NCI-H748 treated with DMSO at 0.1 percent for 48 hours (cell line): ENCODE data around the gene S100A6.
A peak's percentile ranks its signal among the peaks of the same experiment; 100 is the strongest.

Experiments
- DNase-seq: peaks from one replicate; lab custom pipeline; 2025; lab: John Stamatoyannopoulos, UW

The S100A6 gene

DNA sequence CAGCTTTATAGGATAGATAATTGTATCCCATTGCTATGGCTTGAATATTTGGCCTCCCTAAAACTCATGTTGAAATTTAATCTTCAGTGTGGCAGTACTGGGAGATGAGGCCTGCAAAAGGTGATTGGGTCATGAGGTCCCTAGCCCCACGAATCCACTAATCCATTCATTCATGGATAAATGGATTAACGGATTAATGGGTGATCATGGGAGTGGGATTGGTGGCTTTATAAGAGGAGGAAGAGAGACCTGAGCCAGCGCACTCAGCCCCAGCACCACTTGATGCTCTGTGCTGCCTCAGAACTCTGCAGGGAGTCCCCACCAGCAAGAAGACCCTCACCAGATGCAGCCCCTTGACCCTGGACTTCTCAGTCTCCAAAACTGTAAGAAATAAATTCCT lies 32.0 kb downstream of the S100A6 start:
- no peak for DNase-seq

DNA sequence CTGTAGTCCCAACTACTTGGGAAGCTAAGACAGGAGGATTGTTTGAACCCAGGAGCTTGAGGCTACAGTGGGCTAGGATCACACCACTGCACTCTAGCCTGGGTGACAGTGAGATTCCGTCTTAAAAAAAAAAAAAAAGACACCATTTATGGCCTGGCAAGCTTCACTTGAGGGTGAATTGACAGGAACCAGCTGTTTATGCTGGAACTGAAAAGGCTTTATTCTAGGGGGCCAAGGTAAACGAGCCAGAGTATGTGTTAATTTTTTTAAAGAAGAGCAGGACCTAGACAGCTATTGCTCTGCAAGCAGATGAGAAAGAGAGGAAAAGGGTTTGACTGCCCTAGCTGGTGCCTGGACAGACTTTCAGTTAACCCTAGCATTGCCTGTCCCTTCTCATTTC lies 37.0 kb downstream of the S100A6 start:
- no peak for DNase-seq

DNA sequence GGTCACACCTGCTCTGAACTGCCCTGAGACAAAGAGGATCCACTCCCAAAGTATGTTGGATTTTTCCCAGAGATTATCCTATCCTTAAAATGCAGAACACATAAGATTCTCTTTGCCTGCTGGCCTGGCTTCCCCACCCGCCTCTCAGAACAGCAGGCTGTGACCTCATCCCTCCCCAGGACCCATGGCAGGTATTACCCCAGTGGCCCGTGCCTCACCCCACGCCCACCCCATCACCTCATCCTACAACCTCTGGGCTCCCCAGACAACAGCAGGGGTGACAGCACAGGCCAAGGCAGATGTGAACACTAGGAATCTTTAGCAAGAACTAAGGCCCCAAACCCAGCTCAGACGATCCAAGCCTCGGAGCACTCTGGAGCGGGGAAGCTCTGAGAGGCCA lies 40.3 kb downstream of the S100A6 start:
- DNase-seq, result no peak

DNA sequence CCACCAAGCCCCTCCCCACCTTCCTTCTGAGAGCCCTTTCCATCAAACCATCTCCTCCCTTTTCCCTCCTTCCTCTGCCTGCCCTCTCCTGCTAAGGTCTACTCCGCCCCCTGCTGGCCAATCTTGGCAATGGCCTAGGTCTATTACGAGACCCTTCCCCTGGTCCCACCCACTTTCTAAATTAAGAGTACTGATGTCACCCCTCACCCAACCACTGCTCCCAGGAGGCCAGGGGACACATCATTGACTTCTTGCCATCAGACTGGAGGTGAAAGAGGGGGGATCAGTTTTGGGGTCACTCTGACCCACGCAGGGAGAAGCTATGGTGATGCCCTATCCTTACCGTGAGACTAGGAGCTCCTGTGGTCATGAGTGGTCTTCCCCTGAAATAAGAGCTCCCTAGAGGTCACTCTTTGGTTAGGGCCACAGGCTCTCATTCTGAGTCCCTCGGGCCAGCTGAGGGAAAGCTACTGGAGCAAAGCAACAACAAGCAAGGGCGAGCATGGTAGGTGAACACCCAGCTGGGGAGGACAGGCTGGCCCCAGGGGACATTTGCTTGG lies 40.7 kb downstream of the S100A6 start:
- peak; percentile 81 for DNase-seq

DNA sequence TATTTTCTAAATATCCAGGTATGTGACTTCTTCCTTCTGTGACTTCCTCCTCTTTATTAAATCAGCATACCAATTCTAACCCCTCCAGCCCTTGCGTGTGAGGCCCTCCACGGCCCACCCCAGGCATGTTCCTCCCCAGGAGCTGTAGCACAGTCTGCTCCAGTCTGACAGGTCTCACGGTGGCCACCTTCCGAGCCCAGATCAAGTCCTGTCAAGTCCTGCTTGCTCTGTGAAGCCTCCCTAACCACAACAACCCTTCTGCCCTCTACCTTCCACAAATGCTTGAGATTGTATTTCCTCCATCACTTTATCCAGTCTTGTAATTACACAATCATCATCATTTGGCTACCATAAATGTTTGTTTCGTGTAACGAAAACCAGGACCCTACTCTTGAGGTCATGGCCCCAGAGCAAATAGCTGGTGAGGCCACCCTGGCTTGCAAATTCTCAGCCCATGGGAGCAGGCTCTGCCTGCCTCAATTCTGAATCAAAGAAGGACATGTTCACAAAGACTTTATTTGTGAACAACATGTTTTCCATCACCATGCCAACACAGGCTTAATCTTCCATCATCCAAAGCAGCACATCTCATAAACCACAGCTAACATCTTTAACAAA lies 42.3 kb downstream of the S100A6 start:
- no peak for DNase-seq

DNA sequence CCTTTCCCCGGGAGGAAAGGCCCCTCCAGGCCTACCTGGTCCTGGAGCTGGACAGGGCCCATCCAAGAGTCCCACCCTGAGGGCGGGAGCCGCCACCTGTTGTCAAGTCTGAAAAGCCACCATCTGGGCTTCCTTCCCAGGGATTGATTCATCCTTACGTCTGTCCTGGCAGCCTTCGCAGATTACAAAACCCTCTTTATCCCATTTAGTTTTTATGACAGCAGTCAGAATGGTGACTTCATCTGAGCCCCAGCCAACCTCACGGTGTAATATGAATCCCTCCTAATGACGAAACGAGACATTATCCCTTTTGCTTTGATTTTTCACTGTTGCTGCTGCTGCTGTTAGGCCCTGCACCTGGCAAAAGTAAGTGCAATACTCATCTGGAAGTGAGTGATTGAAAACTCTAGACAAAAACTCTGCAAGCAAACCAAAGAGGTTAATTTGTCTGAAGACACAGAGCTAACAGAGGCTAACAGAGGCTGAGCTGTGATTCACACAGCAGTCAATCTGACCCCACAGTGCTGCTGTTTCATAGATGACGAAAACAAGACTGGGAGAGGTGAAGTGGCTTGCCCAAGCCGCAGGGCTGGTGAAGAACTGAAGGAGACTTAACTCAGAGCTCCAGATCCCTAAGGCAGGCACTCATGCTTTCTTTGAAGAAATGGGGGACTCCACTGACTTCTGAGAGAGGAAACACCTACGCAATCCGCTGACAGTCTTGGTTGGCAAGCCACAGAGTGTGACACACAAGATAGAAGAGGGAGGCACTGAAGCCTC lies 45.3 kb downstream of the S100A6 start:
- DNase-seq, result peak; percentile 69

DNA sequence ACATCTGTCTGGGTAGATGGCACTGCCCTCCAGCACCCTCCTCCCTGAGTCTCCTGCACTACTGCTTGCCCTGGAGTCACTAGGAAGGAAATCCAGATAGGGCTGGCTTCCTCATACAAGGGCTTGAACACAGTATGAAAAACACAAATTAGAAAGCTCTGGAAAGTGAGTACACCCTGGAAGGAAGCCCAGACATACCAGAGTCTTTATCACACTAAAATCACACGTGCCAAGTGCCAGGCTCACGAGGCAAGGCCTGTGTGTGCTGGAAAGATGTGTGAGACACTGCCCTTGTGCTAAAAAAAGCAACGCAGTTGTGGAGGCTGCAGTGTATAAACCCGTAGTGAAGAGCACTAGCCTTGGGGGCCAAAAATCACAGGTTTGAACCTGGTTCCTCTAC lies 47.1 kb downstream of the S100A6 start:
- DNase-seq, result no peak

DNA sequence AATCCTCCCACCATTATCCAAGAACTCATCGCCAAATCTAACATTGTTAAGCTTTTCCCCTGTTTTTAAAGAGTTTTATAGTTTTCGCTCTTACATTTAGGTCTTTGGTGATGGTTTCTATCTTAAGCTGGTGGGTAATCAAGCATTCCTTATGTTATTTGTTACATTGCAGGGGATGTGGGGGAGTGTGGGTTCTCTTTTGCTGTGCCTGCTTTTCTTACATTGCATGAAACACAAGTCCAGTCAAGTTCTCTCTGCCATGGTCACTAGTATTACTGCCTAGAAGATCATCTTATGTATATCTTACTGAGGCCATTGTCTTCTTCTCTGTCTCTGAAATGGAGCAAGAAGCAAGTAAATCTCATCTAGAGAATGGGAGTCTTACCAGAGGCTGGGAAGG lies 48.1 kb downstream of the S100A6 start:
- no peak for DNase-seq

DNA sequence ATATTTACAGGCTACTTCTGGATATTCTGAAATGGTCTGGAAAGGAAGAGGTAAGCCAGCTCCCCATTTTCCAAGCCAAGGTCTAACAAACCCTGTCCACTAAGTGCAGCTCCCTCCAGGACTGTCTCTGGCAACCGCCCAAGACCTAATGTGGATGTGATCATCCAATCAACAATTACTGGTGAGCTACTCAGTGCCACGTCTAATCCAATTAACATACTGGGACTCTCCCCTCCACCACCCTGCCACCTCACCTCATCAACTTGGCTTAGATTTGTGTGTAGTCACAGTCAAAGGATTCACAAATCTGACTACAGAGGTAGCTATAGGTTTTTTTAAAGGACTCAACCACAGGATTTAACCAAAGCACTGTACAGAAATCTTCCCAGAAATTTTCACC lies 49.9 kb downstream of the S100A6 start:
- DNase-seq, result peak; percentile 19
